HG02571 (cell line): Measurements from ENCODE around the gene IL3RA.

Experiments used
- ATAC-seq: cut with Tn5 transposase; IDR thresholded peaks from one replicate; pipeline ENCODE4 v1.9.1; 2021; ENCODE audit warnings: mild to moderate bottlenecking, moderate library complexity; ENCODE audit not compliant: unreplicated experiment

IL3RA gene

GRCh38 chrX:1380672-1381233, 44.2 kb downstream of the IL3RA start:
- ATAC-seq = no peak

GRCh38 chrX:1384658-1385252, 48.2 kb downstream of the IL3RA start:
- ATAC-seq = no peak

- ATAC-seq = no peak
Observed at GRCh38 chrX:1385253-1386223, 49.0 kb downstream of the IL3RA start.

GRCh38 chrX:1386338-1387127, 49.9 kb downstream of the IL3RA start:
- no peak for ATAC-seq

GRCh38 chrX:1387141-1387776, 50.7 kb downstream of the IL3RA start:
- ATAC-seq = no peak

- ATAC-seq = no peak
Observed at GRCh38 chrX:1388651-1389050, 52.1 kb downstream of the IL3RA start.

GRCh38 chrX:1389181-1389992, 52.8 kb downstream of the IL3RA start:
- no peak for ATAC-seq

- ATAC-seq = no peak
Observed at GRCh38 chrX:1389993-1390285, 53.4 kb downstream of the IL3RA start.

- no peak for ATAC-seq
Observed at GRCh38 chrX:1390621-1391369, 54.2 kb downstream of the IL3RA start.

- ATAC-seq = peak; percentile 42
Observed at GRCh38 chrX:1391370-1391706, 54.8 kb downstream of the IL3RA start.

GRCh38 chrX:1391707-1392375, 55.3 kb downstream of the IL3RA start, which contains the start of gene SLC25A6:
Gene SLC25A6, minus strand, starts transcription at chrX:1392113. Its CDS starts 104 bp downstream, at chrX:1392009.
- peak; percentile 89 for ATAC-seq

GRCh38 chrX:1392376-1393068, 55.9 kb downstream of the IL3RA start:
- peak; percentile 28 for ATAC-seq

GRCh38 chrX:1393871-1394615, 57.5 kb downstream of the IL3RA start:
- ATAC-seq = no peak

GRCh38 chrX:1394731-1395501, 58.3 kb downstream of the IL3RA start:
- no peak for ATAC-seq

- no peak for ATAC-seq
Observed at GRCh38 chrX:1395646-1396216, 59.1 kb downstream of the IL3RA start.

- ATAC-seq = no peak
Observed at GRCh38 chrX:1397001-1397400, 60.4 kb downstream of the IL3RA start.
